HepG2 (cell line): ENCODE results near the gene TGFB2. TPM values are rescaled to one million over a fixed set of nuclear protein-coding genes. Genes with fewer than 3 reads are reported as not detected.

Experiments
- ATAC-seq: fragments of 200-7000 bp; cut with Tn5 transposase; 3 replicates; pipeline ENCODE4 v1.9.1; 2020; ENCODE audit warnings: mild to moderate bottlenecking, moderate library complexity
- BruUV-seq: library from RNA; stranded (reverse); fragments of 400-500 nt; replicated peaks from 2 replicates; lab custom pipeline; 2021; lab: Mats Ljungman, UMichigan
- CTCF ChIA-PET: fragments of 300-600 bp; formaldehyde crosslinking; extraction: SDS; loops from one replicate; lab custom pipeline; 2021; ENCODE audit warnings: low total read pairs, inconsistent platforms, low intra/inter-chr PET ratio; lab: Yijun Ruan, JAX
- POLR2A ChIA-PET: fragments of 350-600 bp; sonication (Branson Sonifier 250); formaldehyde crosslinking; loops from one replicate; lab custom pipeline; 2020; ENCODE audit warnings: antibody characterized with exemption, inconsistent platforms; lab: Yijun Ruan, JAX
- DNase-seq: peaks from one replicate; pipeline ENCODE4 v3.0.0-alpha.2; 2015; ENCODE audit warnings: low spot score
- FAIRE-seq: peaks from 3 replicates; lab custom pipeline; 2011; peaks lifted over from hg19 to GRCh38; lab: Jason Lieb, UNC
- H2AFZ ChIP-seq: one replicate; pipeline ENCODE4 v1.6.1; 2011; ENCODE audit warnings: low read length, inconsistent platforms
- H3K27ac ChIP-seq: fragments of 300-600 bp; 3 replicates; pipeline ENCODE4 v1.8.0; 2011; ENCODE audit warnings: mixed run types, mild to moderate bottlenecking, mixed read lengths, low read length, inconsistent platforms; ENCODE audit not compliant: insufficient read depth; ENCODE audit errors: extremely low read length
- H3K27me3 ChIP-seq, 2 experiments: fragments of 200-600 bp in 1 of 2; 2 replicates in 1 of 2; 3 replicates in 1 of 2; pipeline versions ENCODE4 v1.6.0 to v1.8.0; 2011; ENCODE audit warnings: low read length in 2 of 2, mild to moderate bottlenecking in 2 of 2, moderate library complexity in 2 of 2, inconsistent platforms in 1 of 2; ENCODE audit not compliant: insufficient read depth in 2 of 2, control insufficient read depth in 1 of 2
- H3K36me3 ChIP-seq, 2 experiments: fragments of 200-600 bp in 1 of 2; replicated peaks in 1 of 2; 2 replicates in 1 of 2; 3 replicates in 1 of 2; pipeline versions ENCODE4 v1.5.1 to v1.8.0; 2011; ENCODE audit warnings: low read length in 2 of 2, inconsistent platforms in 1 of 2; ENCODE audit not compliant: insufficient read depth in 2 of 2, control insufficient read depth in 1 of 2
- H3K4me1 ChIP-seq: 2 replicates; pipeline ENCODE4 v1.5.1; 2012; ENCODE audit warnings: low read length, inconsistent platforms; ENCODE audit not compliant: insufficient read depth
- H3K4me2 ChIP-seq: 2 replicates; pipeline ENCODE4 v1.6.0; 2011; ENCODE audit warnings: low read depth, low read length, inconsistent platforms
- H3K4me3 ChIP-seq, 3 experiments: fragments of 200-600 bp in 1 of 3; sonication (generic), shearing (Covaris generic) in 1 of 3; replicated peaks in 1 of 3; 2 replicates each; pipeline ENCODE4 v1.5.1; 2011 to 2016; ENCODE audit warnings: low read length in 3 of 3, inconsistent platforms in 2 of 3, low read depth in 2 of 3, mild to moderate bottlenecking in 2 of 3, control low read depth in 1 of 3, mixed read lengths in 1 of 3; ENCODE audit not compliant: insufficient read depth in 1 of 3
- H3K79me2 ChIP-seq: one replicate; pipeline ENCODE4 v1.6.1; 2011; ENCODE audit warnings: low read length, inconsistent platforms; ENCODE audit not compliant: insufficient read depth
- H3K9ac ChIP-seq: 2 replicates; pipeline ENCODE4 v1.6.0; 2011; ENCODE audit warnings: mild to moderate bottlenecking, low read depth, low read length, inconsistent platforms; ENCODE audit not compliant: insufficient read depth
- H3K9me3 ChIP-seq: 2 replicates; pipeline ENCODE4 v1.5.1; 2012; ENCODE audit warnings: mild to moderate bottlenecking, low read length
- H4K20me1 ChIP-seq: 2 replicates; pipeline ENCODE4 v1.6.0; 2011; ENCODE audit warnings: inconsistent platforms, mild to moderate bottlenecking, low read length, moderate library complexity; ENCODE audit not compliant: insufficient read depth
- HMGA1 ChIP-seq: sonication (generic); formaldehyde crosslinking; conservative IDR thresholded peaks from 2 replicates; pipeline ENCODE4 v1.4.0; 2020; ENCODE audit warnings: missing genetic modification reagents
- KAT8 ChIP-seq: IDR thresholded peaks from 2 replicates; pipeline ENCODE4 v1.6.1; 2016; ENCODE audit warnings: missing genetic modification reagents, missing compliant biosample characterization
- TBL1XR1 ChIP-seq: fragments of 150-350 bp; IDR thresholded peaks from 2 replicates; pipeline ENCODE4 v1.6.1; 2014; ENCODE audit warnings: borderline replicate concordance, low read length; ENCODE audit not compliant: partially characterized antibody
- YY1 ChIP-seq: IDR thresholded peaks from 2 replicates; pipeline ENCODE4 v1.6.1; 2011; ENCODE audit warnings: low read length, low read depth, moderate library complexity, mild to moderate bottlenecking; ENCODE audit not compliant: insufficient read depth, insufficient replicate concordance
- ZNF275 ChIP-seq: sonication (generic); formaldehyde crosslinking; IDR thresholded peaks from 2 replicates; pipeline ENCODE4 v1.8.0; 2022; ENCODE audit warnings: missing genetic modification reagents, mild to moderate bottlenecking, inconsistent platforms, borderline replicate concordance
- ZNF367 ChIP-seq: sonication (generic); formaldehyde crosslinking; IDR thresholded peaks from 2 replicates; pipeline ENCODE4 v1.4.0; 2020; ENCODE audit warnings: missing genetic modification reagents, borderline replicate concordance
- ZNF460 ChIP-seq: sonication (generic); formaldehyde crosslinking; IDR thresholded peaks from 2 replicates; pipeline ENCODE4 v1.5.1; 2020; ENCODE audit warnings: missing genetic modification reagents, mild to moderate bottlenecking, borderline replicate concordance
- ZNF710 ChIP-seq: sonication (generic); formaldehyde crosslinking; IDR thresholded peaks from 2 replicates; pipeline ENCODE4 v1.5.0; 2020; ENCODE audit warnings: mild to moderate bottlenecking, missing genetic modification reagents, borderline replicate concordance
- WGBS: methylation state at CpG from one replicate; pipeline ENCODE4 v1.1.6; 2017; ENCODE audit warnings: low lambda C conversion rate; 5-methylcytosine and 5-hydroxymethylcytosine counted together
- in situ Hi-C: cut with HindIII; loops from 2 replicates; pipeline ENCODE4 v1.10.0; 2017; ENCODE audit warnings: low pct_unique_long_range_greater_than_20kb; ENCODE audit not compliant: extremely low pct_ligation_motif_present
- intact Hi-C: fragments of 100-400 bp; cut with micrococcal nuclease; formaldehyde crosslinking; loops from one replicate; pipeline ENCODE4 v1.10.0; 2022; ENCODE audit not compliant: unreplicated experiment
- polyA plus RNA-seq, 8 experiments: library from polyadenylated mRNA; depleted of rRNA in 3 of 8; stranded (reverse) in 7 of 8; unstranded in 1 of 8; fragments of >200 nt; fragmentation: Illumina TruSeq in 4 of 8; extraction: Trizol in 4 of 8; gene quantifications; 2 replicates each; pipeline versions ENCODE4 v1.2.1 to v1.2.3, GENCODE V29; 2011 to 2016; ENCODE audit warnings: low read depth in 4 of 8, missing spikeins in 1 of 8, mixed read lengths in 1 of 8; ENCODE audit not compliant: insufficient read depth in 1 of 8
- total RNA-seq, 5 experiments: library from RNA; depleted of rRNA; stranded (reverse); fragments of >200 nt; fragmentation: Illumina TruSeq; extraction: Trizol; gene quantifications; 2 replicates each; pipeline ENCODE4 v1.2.3, GENCODE V29; 2016; ENCODE audit warnings: low read depth in 1 of 5

The TGFB2 gene
- total and polyA plus RNA-seq, 2 of the 13 experiments (the other 11 are each of a cell fraction or from before 2014, with no cell fraction given) = 0.07 TPM; not detected in 1

- no peak for TF ChIP-seq KAT8 (CRISPR knock-in tag)
- TF ChIP-seq, all 625 proteins: peak for 0
Observed at GRCh38 chr1:218296162-218296561, 49.0 kb upstream of the TGFB2 start (continued).

- no peaks in the 10 kb centered on the region; the same call in 1 of the 2 replicates for H4K20me1 ChIP-seq
- 85% methylated on average over 2 of the region's 2 CpGs for WGBS
- no peak overlapping the region for H3K4me2 ChIP-seq
- H2AFZ ChIP-seq = no peak overlapping the region
- H3K9me3 ChIP-seq = no peaks in the 10 kb centered on the region
- in situ Hi-C loops (no loop called here), intact Hi-C loops (no loop called here)
- FAIRE-seq = no peak
- H3K9ac ChIP-seq = no peak overlapping the region
- POLR2A ChIA-PET = no interaction called here
- TF ChIP-seq YY1 = no peak
- TF ChIP-seq TBL1XR1 = no peak
- no peak for TF ChIP-seq ZNF710 (CRISPR knock-in tag)
- no peak for TF ChIP-seq ZNF460 (CRISPR knock-in tag)
- TF ChIP-seq ZNF275 (CRISPR knock-in tag) = no peak
- TF ChIP-seq HMGA1 = no peak
- no peak for TF ChIP-seq ZNF367 (CRISPR knock-in tag)
- no peak overlapping the region for H3K4me3 ChIP-seq
- BruUV-seq = no TSS peak
- H3K27ac ChIP-seq = no peak overlapping the region
- no peak for ATAC-seq
- CTCF ChIA-PET = no interaction called here
- no peak for DNase-seq
- no peaks in the 10 kb centered on the region for H3K27me3 ChIP-seq
- H3K4me1 ChIP-seq = no peaks in the 10 kb centered on the region
- peaks cover 8 to 21% of the 10 kb centered on the region in 2 experiments; a peak in 3 of 5 replicates for H3K36me3 ChIP-seq
- H3K79me2 ChIP-seq = peaks cover 29% of the 10 kb centered on the region
Observed at GRCh38 chr1:218297461-218297860, 47.7 kb upstream of the TGFB2 start.
